A204.1 (cell line): Measurements from ENCODE around the gene KRT25.

Experiments
- FAIRE-seq: peaks from 2 replicates; lab custom pipeline; 2012; peaks lifted over from hg19 to GRCh38; lab: Jason Lieb, UNC

Gene KRT25

GRCh38 chr17:40755231-40755630 is at the start of gene KRT25:
KRT25 (minus strand) TSS chr17:40755331; CDS start chr17:40755271, 60 bp downstream.
- no peak for FAIRE-seq

- no peak for FAIRE-seq
Observed at GRCh38 chr17:40803617-40804082, 48.5 kb upstream of the KRT25 start.

GRCh38 chr17:40801157-40801556 is 46.0 kb upstream of the KRT25 start:
- FAIRE-seq = no peak

- FAIRE-seq = no peak
Observed at GRCh38 chr17:40800381-40800780, 45.2 kb upstream of the KRT25 start.

- FAIRE-seq = no peak
Observed at GRCh38 chr17:40799859-40800258, 44.7 kb upstream of the KRT25 start, which contains the start of gene KRT28. KRT28 (minus strand) TSS chr17:40799959; CDS start chr17:40799893, 66 bp downstream.

GRCh38 chr17:40796846-40797245 is 41.7 kb upstream of the KRT25 start:
- FAIRE-seq = no peak

GRCh38 chr17:40795019-40795667 is 40.0 kb upstream of the KRT25 start:
- no peak for FAIRE-seq

GRCh38 chr17:40794466-40794865 is 39.3 kb upstream of the KRT25 start:
- FAIRE-seq = no peak

GRCh38 chr17:40793832-40794231 is 38.7 kb upstream of the KRT25 start:
- no peak for FAIRE-seq

GRCh38 chr17:40791787-40792436 is 36.8 kb upstream of the KRT25 start:
- peak; percentile 75 for FAIRE-seq

- FAIRE-seq = no peak
Observed at GRCh38 chr17:40791111-40791510, 36.0 kb upstream of the KRT25 start.

- no peak for FAIRE-seq
Observed at GRCh38 chr17:40782450-40782849, 27.3 kb upstream of the KRT25 start, which contains the start of gene KRT27. KRT27 (minus strand) TSS chr17:40782550; CDS start chr17:40782493, 57 bp downstream.

GRCh38 chr17:40779181-40779909 is 24.2 kb upstream of the KRT25 start:
- no peak for FAIRE-seq

GRCh38 chr17:40778461-40778860 is 23.3 kb upstream of the KRT25 start:
- no peak for FAIRE-seq

GRCh38 chr17:40777971-40778370 is 22.8 kb upstream of the KRT25 start:
- no peak for FAIRE-seq

GRCh38 chr17:40777459-40777858 is 22.3 kb upstream of the KRT25 start:
- no peak for FAIRE-seq

- no peak for FAIRE-seq
Observed at GRCh38 chr17:40775945-40776344, 20.8 kb upstream of the KRT25 start.

- no peak for FAIRE-seq
Observed at GRCh38 chr17:40772101-40772500, 17.0 kb upstream of the KRT25 start, which contains the start of gene KRT26. KRT26 (minus strand) TSS chr17:40772201; CDS start chr17:40772113, 88 bp downstream.

GRCh38 chr17:40765657-40766056 is 10.5 kb upstream of the KRT25 start:
- FAIRE-seq = no peak

- FAIRE-seq = no peak
Observed at GRCh38 chr17:40763752-40764151, 8.6 kb upstream of the KRT25 start.

GRCh38 chr17:40760105-40761016 is 5.2 kb upstream of the KRT25 start:
- FAIRE-seq = no peak

- FAIRE-seq = no peak
Observed at GRCh38 chr17:40753804-40754203, 1.3 kb downstream of the KRT25 start.
